GM21423 (cell line): Measurements from ENCODE around the gene ALDH9A1.
A peak's percentile ranks its signal among the peaks of the same experiment; 100 is the strongest.
"Not testable (repeated sequence)": the region's sequence is repeated elsewhere in the genome, so short reads cannot be mapped to it uniquely, and the experiment has no call there.

Experiments used
- ATAC-seq: cut with Tn5 transposase; IDR thresholded peaks from one replicate; pipeline ENCODE4 v1.9.1; 2021; ENCODE audit warnings: mild to moderate bottlenecking, moderate library complexity; ENCODE audit not compliant: unreplicated experiment

The ALDH9A1 gene

DNA sequence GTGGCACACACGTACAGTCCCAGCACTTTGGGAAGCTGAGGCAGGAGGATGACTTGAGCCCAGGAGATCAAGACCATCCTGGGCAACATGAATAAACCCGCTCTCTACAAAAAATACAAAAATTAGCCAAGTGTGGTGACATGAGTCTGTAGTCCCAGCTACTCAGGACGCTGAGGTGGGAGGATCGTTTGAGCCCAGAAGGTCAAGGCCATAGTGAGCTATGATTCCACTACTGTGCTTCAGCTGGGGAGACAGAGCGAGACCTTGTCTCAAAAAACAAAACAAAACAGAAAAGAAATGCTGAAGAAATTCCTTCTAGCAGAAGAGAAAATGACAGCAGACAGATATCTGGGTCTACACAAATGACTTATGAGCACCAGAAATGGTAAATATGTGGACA is 10.3 kb downstream of the ALDH9A1 start:
- ATAC-seq: no peak

DNA sequence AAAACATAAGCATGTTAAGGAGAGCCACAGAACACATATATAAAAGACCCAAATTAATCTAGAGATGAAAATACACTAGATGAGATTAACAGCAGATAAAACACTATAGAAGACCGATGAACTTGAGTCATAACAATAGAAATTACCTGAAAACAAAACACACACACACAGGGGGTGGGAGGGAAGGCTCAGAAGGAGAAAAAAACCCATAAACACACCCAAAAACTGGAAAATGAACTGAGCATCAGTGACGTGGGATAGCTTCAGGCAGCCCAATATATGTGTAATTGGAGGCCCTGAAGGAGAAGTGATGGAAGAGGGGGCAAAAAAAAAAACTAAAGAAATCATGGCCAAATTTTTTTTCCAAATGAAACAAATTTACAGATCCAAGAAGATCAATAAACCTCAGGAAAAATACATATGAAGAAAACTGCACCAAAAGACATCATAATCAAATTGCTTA is 11.4 kb downstream of the ALDH9A1 start:
- ATAC-seq: peak; percentile 19

DNA sequence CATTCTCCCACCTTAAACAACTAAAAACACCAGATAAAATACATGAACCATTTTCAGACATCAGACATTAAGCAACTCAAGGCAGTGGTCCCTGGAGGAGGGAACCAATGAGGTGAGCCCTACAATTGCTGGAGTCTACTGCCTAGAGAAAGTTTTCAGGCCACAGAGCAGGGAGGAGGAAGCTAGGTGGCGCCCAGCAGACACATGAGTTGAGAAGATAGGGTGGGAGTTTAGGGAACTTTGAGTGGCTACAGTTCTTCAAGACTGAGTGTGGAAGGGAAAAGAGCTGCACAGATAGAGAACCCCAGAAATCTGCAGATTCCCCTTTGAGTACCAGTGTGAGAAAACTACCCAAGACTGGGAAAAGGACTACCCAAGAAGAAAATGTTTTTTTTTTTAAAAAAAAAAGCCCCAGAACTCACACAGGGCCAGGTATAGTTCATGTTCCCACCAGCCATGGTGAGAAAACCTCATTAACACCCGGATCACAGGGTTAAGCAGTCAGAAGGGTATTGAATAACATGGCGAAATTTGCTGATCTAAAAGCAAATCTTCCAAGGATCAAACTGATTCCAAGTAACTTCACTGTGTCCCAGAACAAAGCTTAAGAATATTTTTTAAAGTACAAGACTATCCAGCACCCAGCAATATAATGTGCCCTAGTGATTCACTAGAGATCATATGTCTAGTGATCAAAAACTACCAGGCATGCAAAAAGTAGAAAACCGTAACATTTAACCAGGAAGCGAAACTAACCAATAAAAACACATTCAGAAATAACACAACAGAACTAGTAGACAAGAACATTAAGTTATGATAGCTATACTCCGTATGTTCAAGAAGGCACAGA is 12.0 kb downstream of the ALDH9A1 start:
- peak; percentile 61 for ATAC-seq

DNA sequence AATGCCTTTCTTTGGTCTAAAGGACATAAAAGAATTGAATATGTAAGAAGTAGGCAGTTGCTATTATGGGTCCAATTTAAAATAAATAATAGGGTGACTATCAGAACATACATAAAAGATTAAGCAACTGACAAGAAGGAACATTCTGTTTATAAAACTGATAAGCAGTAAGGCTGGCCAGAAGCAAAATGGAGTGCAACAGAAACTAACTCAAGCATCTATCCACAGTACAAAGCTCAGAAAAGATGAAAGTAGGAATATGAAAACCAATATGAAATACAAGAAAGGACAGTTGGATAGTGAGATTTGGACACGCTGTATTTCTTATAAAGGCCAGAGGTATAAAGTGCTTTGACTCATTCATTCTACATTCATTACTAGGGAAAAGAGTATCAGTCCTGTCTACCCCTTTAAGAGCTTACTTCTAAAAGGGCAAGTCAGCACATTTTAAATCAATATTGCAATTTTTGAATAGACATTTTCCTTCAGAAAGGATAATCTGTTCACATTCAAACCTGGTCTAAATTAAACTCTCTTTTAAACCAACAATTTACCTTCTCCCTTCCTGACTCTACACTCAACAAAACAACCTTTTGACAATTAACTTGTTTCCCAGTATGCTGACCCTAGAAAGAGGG is 14.4 kb downstream of the ALDH9A1 start:
- no peak for ATAC-seq

DNA sequence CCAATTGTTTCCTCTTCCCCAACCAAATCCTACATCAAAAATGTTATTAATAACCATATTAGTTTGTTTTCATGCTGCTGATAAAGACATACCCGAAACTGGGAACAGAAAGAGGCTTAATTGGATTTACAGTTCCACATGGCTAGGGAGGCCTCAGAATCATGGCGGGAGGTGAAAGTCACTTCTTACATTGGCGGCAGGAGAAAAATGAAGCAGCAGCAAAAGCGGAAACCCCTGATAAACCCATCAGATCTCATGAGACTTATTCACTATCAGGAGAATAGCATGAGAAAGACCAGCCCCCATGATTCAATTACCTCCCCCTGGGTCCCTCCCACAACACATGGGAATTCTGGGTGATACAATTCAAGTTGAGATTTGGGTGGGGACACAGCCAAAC is 17.6 kb downstream of the ALDH9A1 start:
- ATAC-seq: not testable (repeated sequence)

DNA sequence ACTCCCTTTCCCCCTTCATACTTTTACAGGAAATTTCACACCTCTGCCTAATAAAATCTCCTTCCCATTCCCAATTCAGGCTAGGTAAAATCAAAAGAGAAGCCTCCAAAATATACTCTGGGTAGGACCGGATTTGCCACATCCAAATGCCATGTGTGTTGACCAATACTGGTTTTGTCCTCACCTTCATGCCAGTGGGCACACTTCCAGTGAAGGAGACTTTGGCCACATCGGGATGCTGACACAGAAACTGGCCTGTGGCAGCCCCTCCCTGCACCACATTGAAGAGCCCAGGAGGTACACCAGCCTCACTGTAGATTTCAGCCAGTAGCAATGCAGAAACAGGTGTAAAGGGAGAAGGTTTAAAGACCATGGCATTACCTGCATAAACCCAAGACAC is 18.1 kb downstream of the ALDH9A1 start:
- ATAC-seq: no peak

DNA sequence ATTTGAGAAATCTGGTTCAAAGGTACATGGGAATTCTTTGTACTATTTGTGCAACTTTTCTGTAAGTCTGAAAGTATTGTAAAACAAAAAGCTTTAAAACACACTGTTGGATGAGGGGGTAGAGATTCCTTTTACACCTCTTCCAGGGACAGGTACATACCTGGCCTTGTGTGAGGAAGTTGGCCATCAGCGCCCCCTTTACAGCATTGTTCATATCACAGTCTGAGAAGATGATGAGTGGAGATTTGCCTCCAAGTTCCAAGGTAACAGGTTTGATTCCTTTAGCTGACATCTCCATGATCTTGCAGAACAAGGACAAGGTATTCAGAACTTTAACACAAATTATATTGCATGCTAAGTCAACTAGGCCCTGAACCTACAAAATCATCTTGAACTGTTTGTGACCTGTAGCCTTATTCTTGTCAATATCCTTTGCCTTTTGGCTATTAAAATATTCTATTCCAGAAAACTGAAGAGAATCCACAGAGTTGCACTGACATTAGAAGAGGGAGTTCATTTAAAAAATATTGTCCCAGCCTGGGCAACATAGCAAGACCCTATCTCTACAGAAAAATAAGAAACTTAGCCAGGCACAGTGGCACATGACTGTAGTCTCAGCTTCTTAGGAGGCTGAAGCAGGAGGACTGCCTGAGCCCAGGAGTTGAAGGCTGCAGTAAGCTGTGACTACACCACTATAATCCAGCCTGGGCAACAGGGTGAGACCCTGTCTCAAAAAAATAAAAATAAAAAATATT is 18.9 kb downstream of the ALDH9A1 start:
- ATAC-seq: no peak

DNA sequence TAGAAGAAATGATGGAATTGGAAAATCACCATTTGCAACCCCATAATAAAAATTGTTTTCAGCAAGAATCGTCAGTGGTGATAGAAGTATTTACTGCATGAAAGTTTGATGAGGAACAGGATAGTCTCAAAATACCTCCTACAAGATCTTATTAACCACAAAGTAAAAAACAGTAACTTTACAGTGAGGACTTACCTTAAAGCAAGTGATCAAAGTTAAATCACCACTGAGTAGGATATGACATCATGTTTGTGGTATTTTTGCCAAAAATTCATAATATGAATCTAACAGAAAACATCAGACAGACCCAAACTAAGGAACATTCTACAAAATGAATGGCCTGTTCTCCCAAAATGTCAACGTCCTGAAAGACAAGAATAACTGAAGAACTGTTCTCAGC is 19.9 kb downstream of the ALDH9A1 start:
- ATAC-seq: no peak

DNA sequence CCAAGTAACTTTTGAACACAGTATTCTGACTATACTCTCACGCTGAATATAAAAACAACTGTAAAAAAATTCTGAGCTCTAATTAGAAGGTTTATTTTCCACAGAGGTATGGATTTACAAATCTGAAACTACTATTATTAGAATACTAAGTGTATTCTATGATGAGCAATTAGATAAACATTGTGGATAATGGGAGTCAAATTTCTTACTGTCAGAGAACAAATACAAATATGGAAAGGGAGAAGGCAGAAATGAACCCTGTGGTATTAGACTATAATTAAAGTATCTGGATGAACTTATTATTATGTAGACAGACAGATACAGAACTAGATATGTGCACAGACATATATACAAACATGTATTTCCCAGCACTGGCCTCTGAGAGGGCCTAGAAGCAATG is 22.6 kb downstream of the ALDH9A1 start:
- ATAC-seq: no peak

DNA sequence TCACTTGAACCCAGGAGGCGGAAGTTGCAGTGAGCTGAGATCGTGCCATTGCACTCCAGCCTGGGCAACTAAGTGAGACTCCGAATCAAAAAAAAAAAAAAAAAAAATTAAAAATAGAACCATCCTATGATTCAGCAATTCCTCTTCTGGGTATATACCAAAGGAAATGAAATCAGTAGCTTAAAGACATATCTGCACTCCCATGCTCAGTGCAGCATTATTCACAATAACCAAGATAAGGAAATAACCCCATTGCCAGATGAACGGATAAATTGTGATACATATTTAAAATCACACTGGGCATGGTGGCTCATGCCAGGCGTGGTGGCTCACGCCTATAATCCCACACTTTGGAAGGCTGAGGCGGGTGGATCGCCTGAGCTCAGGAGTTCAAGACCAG is 23.8 kb downstream of the ALDH9A1 start:
- no peak for ATAC-seq

DNA sequence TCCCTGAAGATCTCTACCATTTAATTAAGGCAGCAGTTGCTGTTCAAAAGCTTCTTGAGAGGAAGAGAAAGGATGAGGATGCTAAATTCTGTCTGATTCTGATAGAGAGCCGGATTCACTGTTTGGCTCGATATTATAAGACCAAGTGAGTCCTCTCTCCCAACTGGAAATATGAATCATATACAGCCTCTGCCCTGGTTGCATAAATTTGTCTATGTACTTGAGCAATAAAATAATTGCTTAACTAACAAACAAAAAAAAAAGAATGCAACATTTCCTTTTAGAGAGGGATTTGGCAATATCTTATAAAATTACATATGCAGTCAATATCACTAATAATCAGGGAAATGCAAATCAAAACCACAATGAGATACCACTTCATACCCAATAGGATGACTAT is 26.8 kb downstream of the ALDH9A1 start:
- no peak for ATAC-seq

DNA sequence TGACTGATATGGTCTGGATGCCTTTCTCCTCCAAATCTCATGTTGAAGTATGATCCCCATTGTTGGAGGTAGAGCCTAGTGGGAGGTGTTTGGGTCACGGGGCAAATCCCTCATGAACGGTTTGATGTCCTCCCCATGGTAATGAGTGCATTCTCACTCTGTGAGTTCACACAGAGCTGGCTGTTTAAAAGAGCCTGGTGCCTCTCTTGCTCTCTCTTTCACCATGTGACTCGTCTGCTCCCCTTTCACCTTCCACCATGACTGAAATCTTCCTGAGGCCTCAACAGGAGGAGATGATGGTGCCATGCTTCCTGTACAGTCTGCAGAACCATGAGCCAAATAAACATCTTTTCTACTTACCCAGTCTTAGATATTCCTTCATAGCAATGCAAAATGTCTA is 30.2 kb downstream of the ALDH9A1 start:
- ATAC-seq: no peak

DNA sequence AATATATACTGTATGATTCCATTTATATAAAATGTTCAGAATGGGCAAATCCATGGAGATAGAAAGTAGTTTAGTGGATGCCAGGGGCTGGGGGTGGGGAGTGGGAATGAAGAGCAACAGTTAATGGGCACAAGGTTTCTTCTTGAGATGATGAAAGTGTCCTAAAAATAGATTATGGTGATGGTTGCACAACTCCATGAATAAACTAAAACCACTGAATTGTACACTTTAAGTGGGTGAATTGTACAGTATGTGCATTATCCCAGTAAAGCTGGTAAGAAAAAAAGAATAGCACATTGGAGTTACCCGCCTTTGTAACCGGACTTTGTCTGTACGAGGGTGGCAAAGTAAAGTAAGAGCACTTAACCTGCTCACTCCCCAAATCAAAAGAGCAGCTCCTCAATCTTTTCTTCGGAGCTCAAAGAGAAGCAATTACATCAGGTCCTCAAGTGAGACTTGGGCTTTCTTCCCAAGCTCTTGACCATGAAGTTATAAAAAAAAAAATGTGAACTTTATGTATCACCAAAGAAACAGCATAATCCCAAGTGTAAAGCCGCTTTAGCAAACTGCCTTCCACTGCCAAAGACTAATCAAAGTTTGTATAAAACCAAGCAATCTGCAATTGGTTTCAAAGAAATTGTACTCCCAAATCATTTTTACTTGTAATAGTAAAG is 32.1 kb downstream of the ALDH9A1 start:
- ATAC-seq: no peak

DNA sequence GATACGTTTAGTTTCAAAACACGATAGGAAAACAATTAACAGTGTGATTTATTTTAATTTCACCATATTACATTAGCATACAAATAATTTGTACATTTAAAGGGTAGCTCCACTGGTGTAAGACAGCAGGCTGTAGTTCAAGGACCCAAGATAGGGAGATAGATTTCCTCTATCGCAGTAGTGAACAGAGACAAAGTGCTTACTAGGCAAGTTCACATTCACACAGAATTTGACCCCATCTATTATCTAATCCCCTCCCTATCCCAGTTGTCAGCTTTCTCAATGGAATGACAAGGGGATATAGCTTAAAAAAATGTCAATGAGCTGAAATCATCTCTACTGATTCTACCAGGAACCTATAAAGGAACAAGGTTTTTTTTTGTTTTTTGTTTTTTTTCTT is 36.2 kb downstream of the ALDH9A1 start:
- no peak for ATAC-seq

DNA sequence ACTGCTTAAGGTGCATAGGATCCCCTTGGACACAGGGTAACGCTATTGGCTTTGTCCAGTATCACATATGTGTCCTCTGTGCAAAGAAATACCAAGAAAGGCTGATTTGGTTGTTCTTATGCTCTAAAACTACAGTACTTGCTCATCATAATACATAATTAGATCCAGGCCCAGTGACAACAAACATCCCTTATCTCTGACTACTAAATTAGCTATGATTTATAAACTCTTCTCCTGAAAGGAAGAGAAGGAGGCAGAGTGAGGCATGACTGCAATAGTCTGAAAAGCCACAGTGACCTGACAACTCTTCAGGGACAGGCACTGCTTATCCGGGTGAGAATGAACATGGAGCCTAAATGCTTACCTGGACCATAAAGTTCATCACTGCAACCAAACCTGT is 36.7 kb downstream of the ALDH9A1 start:
- ATAC-seq: no peak

DNA sequence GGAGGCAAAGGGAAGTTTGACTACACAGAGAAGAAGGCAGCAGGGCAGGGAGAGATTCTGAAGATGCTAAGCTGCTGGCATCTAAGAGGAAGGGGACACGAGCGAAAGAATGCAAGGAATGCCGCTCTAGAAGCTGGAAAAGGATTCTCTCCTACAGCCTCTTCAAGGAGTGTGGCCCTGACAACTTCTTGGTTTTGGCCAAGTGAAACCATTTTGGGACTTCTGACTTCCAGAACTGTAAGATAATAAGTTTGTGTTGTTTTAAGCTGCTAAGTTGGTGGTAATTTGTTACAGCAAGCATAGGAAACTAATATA is 38.8 kb downstream of the ALDH9A1 start:
- ATAC-seq: no peak

DNA sequence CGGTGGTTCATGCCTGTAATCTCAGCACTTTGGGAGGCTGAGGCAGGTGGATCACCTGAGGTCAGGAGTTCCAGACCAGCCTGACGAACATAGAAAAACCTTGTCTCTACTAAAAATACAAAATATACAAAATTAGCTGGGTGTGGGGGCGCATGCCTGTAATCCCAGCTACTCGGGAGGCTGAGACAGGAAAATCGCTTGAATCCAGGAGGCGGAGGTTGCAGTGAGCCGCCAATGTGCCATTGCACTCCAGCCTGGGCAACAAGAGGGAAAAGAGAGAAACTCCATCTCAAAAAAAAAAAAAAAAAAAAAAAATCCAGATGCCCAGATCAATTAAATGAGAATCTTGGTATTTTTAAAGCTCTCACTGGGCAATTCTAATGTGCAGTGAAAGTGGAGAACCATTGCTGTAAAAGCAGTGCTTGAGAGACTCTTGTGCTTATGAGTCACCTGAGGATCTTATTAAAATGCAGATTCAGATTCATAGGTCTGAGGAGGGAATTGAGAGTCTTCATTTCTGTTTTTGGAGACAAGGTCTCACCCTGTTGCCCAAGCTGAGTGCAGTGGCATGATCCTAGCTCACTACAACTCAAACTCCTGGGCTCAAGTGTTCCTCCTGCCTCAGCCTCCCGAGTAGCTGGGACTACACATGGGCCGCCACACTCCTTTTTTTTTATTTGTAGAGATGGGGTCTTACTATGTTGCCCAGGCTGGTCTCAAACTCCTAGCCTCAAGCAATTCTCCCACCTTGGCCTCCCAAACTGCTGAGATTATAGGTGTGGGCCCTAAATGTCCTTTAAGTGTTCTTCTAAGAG is 39.4 kb downstream of the ALDH9A1 start:
- not testable (repeated sequence) for ATAC-seq

DNA sequence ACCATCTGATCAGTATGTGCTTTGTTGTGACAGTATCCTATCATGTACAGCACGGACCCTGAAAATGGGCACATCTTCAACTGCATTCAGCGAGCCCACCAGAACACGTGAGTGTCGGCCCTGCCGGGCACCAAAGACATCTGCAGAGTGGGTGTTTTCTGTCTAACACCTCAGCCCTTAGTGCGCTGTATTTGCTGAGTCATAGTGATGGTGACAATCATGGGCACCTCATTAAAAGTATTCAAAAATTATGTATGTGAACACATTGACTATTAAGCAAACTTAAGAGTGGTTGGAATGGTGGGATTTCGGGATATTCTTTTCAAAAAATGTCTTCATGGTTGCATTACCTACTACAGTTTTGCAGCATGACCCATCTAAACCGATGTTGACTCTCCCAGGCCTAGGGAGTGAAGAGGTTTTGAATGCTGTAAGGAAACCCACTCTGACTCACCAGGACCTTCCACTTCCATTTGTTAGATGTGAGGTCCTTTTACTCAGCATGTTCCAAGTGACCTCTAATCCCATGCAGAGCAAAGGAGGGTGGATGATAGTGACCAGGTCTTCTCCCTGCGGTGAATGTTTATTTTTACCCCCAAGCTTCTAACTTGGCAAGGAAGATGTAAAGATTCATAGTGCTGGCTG is 47.3 kb downstream of the ALDH9A1 start:
- no peak for ATAC-seq

DNA sequence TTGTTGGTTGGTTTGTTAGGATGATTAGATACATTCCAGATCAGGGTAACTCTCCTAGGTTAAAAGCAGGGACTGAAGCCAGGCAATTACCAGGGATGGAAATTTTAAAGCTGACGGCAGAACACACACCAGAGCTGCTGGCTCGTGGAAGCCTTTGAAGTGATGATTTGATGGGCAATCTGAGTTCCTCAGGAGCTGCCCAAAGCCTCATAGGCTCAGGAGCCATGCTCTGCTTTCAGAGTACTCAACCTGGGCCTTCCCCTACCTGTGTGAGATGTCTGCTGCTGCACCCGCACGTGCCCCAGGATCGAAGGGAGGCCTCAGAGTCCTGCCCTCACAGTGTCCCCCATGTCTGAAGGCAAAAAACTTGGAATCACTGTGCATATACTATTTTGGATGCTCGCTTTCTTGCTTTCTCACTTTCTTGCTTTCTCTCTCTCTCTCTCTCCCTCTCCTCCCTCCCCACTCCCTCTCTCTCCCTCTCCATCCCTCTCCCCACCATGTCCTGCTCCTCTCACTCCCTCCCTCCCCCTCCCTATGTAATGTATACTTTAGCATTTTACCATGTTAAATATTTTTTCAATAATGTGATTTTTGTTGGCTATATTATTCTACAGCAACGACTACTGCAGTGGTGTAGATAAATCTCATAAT is 49.3 kb downstream of the ALDH9A1 start:
- no peak for ATAC-seq

DNA sequence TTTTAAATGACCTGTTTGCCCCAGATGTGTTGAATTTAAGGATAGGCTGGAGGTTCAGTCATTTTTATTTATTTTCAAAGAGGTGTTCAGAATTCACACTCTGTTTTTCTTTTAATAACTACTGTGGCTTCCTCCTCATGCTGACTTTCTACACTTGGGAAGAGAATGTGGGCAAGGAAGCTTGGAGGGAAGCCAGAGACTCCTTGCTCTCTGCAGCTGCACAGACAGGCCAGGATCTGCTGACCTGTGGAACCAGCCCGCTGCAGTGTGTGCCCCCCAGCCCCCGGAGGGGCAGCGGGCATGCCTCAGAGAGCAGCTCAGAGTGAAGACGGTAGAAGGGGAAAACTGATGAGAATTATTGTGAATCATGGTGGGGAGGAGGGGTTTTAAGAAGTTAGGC is 50.4 kb downstream of the ALDH9A1 start:
- ATAC-seq: no peak
